Measurements from ENCODE around the gene RPAIN.

RPAIN gene

DNA sequence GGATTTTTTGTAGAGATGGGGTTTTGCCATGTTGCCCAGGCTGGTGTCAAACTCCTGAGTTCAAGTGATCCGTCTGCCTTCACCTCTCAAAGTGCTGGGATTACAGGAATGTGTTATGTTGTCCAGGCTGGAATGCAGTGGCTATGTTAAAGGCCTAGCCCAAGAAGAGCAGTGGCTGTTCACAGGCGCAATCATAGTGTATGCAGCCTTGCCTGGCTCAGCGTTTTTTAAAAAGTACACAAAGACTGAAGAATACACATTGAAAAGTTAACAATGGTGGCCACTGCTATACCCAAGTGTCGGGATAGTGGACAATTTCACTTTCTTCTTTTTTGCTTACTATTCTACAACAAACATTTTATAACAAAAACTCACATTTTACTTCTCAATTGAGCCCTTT lies 59.0 kb downstream of the RPAIN start:
- no peak overlapping the region for H3K9ac ChIP-seq (ENCODE audit: low read depth in 1 of 2, low read length in 2 of 2)
- H3K9me3 ChIP-seq (ENCODE audit: control insufficient read depth in 1 of 2, low read length in 2 of 2), result no peaks in the 10 kb centered on the region
- no peaks in the 10 kb centered on the region for H3K27me3 ChIP-seq (ENCODE audit: control insufficient read depth in 1 of 2, insufficient read depth in 2 of 2, low read length in 2 of 2)
- no peak overlapping the region for H3K4me3 ChIP-seq (ENCODE audit: low read depth in 1 of 2, low read length in 2 of 2)
- H3K27ac ChIP-seq (ENCODE audit: low read depth, low read length), result no peak overlapping the region
- peaks cover 51 to 87% of the 10 kb centered on the region in 2 donors for H3K36me3 ChIP-seq (ENCODE audit: control insufficient read depth in 1 of 2, insufficient read depth in 2 of 2, low read length in 2 of 2)
- no peaks in the 10 kb centered on the region for H3K4me1 ChIP-seq (ENCODE audit: control insufficient read depth in 1 of 2, insufficient read depth in 2 of 2, low read length in 2 of 2)

DNA sequence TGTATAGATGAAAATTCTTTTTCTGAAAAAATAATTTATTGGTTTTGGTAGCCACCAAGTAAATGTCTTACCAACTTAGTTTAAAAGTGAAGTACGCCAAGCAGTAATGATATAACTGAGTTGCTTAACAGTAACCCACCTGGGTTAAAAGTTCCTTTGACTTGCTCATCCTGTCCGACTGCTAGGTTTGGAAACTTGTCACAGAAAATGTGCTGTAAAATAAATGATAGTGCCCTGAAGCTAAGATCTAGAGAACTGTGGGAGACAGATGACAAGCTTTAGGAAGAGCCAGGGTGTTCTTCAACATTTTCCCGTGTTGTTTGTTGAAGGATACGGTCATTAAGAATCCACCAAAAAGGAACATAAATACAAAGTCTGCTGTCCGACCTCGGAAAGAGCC lies 61.0 kb downstream of the RPAIN start:
- no peak overlapping the region for H3K9ac ChIP-seq (ENCODE audit: low read depth in 1 of 2, low read length in 2 of 2)

DNA sequence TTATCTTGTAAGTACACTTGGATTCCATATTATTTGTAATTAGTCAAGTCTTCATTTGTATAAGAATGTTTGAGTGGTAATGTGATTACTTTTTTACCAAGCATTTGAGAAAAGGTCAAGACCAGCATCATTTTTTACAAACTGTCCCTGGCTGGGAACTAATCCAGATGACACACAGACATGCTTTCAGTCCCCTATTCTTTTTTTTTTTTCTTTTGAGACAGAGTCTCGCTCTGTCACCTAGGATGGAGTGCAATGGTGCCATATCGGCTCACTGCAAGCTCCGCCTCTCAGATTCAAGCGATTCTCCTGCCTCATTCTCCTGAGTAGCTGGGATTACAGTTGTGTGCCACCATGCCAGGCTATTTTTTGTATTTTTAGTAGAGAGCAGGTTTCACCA lies 61.5 kb downstream of the RPAIN start:
- H3K27me3 ChIP-seq (ENCODE audit: control insufficient read depth in 1 of 2, insufficient read depth in 2 of 2, low read length in 2 of 2), result no peaks in the 10 kb centered on the region
- no peak overlapping the region for H3K9ac ChIP-seq (ENCODE audit: low read depth in 1 of 2, low read length in 2 of 2)
- H3K36me3 ChIP-seq (ENCODE audit: control insufficient read depth in 1 of 2, insufficient read depth in 2 of 2, low read length in 2 of 2), result peaks cover 38 to 69% of the 10 kb centered on the region in 2 donors
- no peak overlapping the region for H3K4me3 ChIP-seq (ENCODE audit: low read depth in 1 of 2, low read length in 2 of 2)
- H3K9me3 ChIP-seq (ENCODE audit: control insufficient read depth in 1 of 2, low read length in 2 of 2), result no peaks in the 10 kb centered on the region
- H3K4me1 ChIP-seq (ENCODE audit: control insufficient read depth in 1 of 2, insufficient read depth in 2 of 2, low read length in 2 of 2), result peaks cover 8% of the 10 kb centered on the region in 2 donors
- H3K27ac ChIP-seq (ENCODE audit: low read depth, low read length), result no peak overlapping the region

More for the DNA sequence above, 61.0 kb downstream of the RPAIN start:
- Histone ChIP-seq H3K27me3 (ENCODE audit: control insufficient read depth in 1 of 2, insufficient read depth in 2 of 2, low read length in 2 of 2) (no peaks in the 10 kb centered on the region), H3K9me3 (ENCODE audit: control insufficient read depth in 1 of 2, low read length in 2 of 2) (no peaks in the 10 kb centered on the region), H3K36me3 (ENCODE audit: control insufficient read depth in 1 of 2, insufficient read depth in 2 of 2, low read length in 2 of 2) (peaks cover 39 to 74% of the 10 kb centered on the region in 2 donors), H3K4me3 (ENCODE audit: low read depth in 1 of 2, low read length in 2 of 2) (no peak overlapping the region), H3K4me1 (ENCODE audit: control insufficient read depth in 1 of 2, insufficient read depth in 2 of 2, low read length in 2 of 2) (peaks cover 8% of the 10 kb centered on the region in 2 donors), H3K27ac (ENCODE audit: low read depth, low read length) (no peak overlapping the region)

Measured in duodenal mucosa (tissue), 2 donors.